IMR-90 (cell line): ENCODE measurements around the gene FIBCD1. TPM values are rescaled to one million over a fixed set of nuclear protein-coding genes. Genes with fewer than 3 reads are reported as not detected.

ENCODE experiments used
- ATAC-seq: fragments of 200-7000 bp; cut with Tn5 transposase; 2 replicates; pipeline ENCODE4 v1.9.1; 2020; ENCODE audit warnings: low read depth, mild to moderate bottlenecking, moderate library complexity
- BruUV-seq: library from RNA; stranded (reverse); fragments of 400-500 nt; replicated peaks from 2 replicates; lab custom pipeline; 2021; lab: Mats Ljungman, UMichigan
- CTCF ChIA-PET: fragments of 300-600 bp; formaldehyde crosslinking; extraction: SDS; loops from one replicate; lab custom pipeline; 2021; ENCODE audit warnings: antibody characterized with exemption; lab: Yijun Ruan, JAX
- POLR2A ChIA-PET: fragments of 300-600 bp; sonication (Branson Sonifier 250); formaldehyde crosslinking; loops from one replicate; lab custom pipeline; 2022; ENCODE audit warnings: antibody characterized with exemption; ENCODE audit not compliant: unreplicated experiment; lab: Charles Lee
- DNase-seq: peaks from one replicate; pipeline ENCODE4 v3.0.0; 2013
- H2AFZ ChIP-seq: replicated peaks from 2 replicates; pipeline ENCODE3; 2013; ENCODE audit warnings: low read length, mild to moderate bottlenecking; ENCODE audit not compliant: poor library complexity
- H2AK5ac ChIP-seq: 2 replicates; pipeline ENCODE4 v1.6.1; 2013; ENCODE audit warnings: low read depth, low read length, inconsistent platforms
- H2AK9ac ChIP-seq: replicated peaks from 2 replicates; pipeline ENCODE3; 2013; ENCODE audit warnings: mild to moderate bottlenecking, low read depth, low read length, moderate library complexity; ENCODE audit not compliant: poor library complexity
- H2BK120ac ChIP-seq: 2 replicates; pipeline ENCODE4 v1.6.1; 2013; ENCODE audit warnings: low read depth, low read length, inconsistent platforms
- H2BK15ac ChIP-seq: 3 replicates; pipeline ENCODE4 v1.6.1; 2013; ENCODE audit warnings: low read depth, low read length, inconsistent platforms
- H2BK20ac ChIP-seq: 2 replicates; pipeline ENCODE4 v1.6.1; 2013; ENCODE audit warnings: low read depth, mild to moderate bottlenecking, inconsistent platforms, low read length, moderate library complexity
- H2BK5ac ChIP-seq: 2 replicates; pipeline ENCODE4 v1.6.1; 2013; ENCODE audit warnings: mild to moderate bottlenecking, low read depth, low read length, inconsistent platforms; ENCODE audit not compliant: poor library complexity, severe bottlenecking
- H3K14ac ChIP-seq: replicated peaks from 2 replicates; pipeline ENCODE4 v1.6.1; 2013; ENCODE audit warnings: low read depth, low read length, inconsistent platforms
- H3K18ac ChIP-seq: 2 replicates; pipeline ENCODE4 v1.6.1; 2013; ENCODE audit warnings: low read depth, low read length, control low read depth
- H3K23ac ChIP-seq: 2 replicates; pipeline ENCODE4 v1.6.1; 2013; ENCODE audit warnings: low read depth, low read length, inconsistent platforms
- H3K27ac ChIP-seq: 2 replicates; pipeline ENCODE4 v1.5.1; 2013; ENCODE audit warnings: mild to moderate bottlenecking, control low read depth, low read length; ENCODE audit not compliant: insufficient read depth
- H3K27me3 ChIP-seq: 2 replicates; pipeline ENCODE4 v1.6.1; 2013; ENCODE audit warnings: low read length; ENCODE audit not compliant: control insufficient read depth, insufficient read depth
- H3K36me3 ChIP-seq: 2 replicates; pipeline ENCODE4 v1.6.1; 2013; ENCODE audit warnings: low read length, mixed read lengths; ENCODE audit not compliant: control insufficient read depth, insufficient read depth
- H3K4ac ChIP-seq: 2 replicates; pipeline ENCODE4 v1.6.1; 2013; ENCODE audit warnings: low read depth, low read length, inconsistent platforms
- H3K4me1 ChIP-seq: 2 replicates; pipeline ENCODE4 v1.6.1; 2013; ENCODE audit warnings: low read length, mixed read lengths; ENCODE audit not compliant: control insufficient read depth, insufficient read depth
- H3K4me2 ChIP-seq: 2 replicates; pipeline ENCODE4 v1.6.1; 2013; ENCODE audit warnings: low read depth, mild to moderate bottlenecking, control low read depth, low read length, moderate library complexity
- H3K4me3 ChIP-seq: 2 replicates; pipeline ENCODE4 v1.5.1; 2013; ENCODE audit warnings: low read depth, mild to moderate bottlenecking, control low read depth, low read length, moderate library complexity; ENCODE audit not compliant: insufficient read depth
- H3K56ac ChIP-seq: 2 replicates; pipeline ENCODE4 v1.6.1; 2013; ENCODE audit warnings: low read length, inconsistent platforms; ENCODE audit not compliant: insufficient read depth; ENCODE audit errors: extremely low read depth
- H3K79me1 ChIP-seq, 2 experiments: 2 replicates each; pipeline ENCODE4 v1.6.1; 2013; ENCODE audit warnings: low read length in 2 of 2, inconsistent platforms in 1 of 2, low read depth in 1 of 2
- H3K9ac ChIP-seq: 2 replicates; pipeline ENCODE4 v1.6.1; 2013; ENCODE audit warnings: low read depth, low read length, control low read depth
- H3K9me1 ChIP-seq: 2 replicates; pipeline ENCODE4 v1.6.1; 2013; ENCODE audit warnings: low read length, inconsistent platforms; ENCODE audit not compliant: insufficient read depth
- H3K9me3 ChIP-seq: 2 replicates; pipeline ENCODE4 v1.6.1; 2013; ENCODE audit warnings: low read length; ENCODE audit not compliant: control insufficient read depth, insufficient read depth
- H4K20me1 ChIP-seq: 2 replicates; pipeline ENCODE4 v1.6.1; 2013; ENCODE audit warnings: low read length, inconsistent platforms; ENCODE audit not compliant: insufficient read depth
- H4K5ac ChIP-seq: 2 replicates; pipeline ENCODE4 v1.6.1; 2013; ENCODE audit warnings: mild to moderate bottlenecking, low read depth, low read length, control low read depth
- H4K8ac ChIP-seq, 2 experiments: 2 replicates each; pipeline ENCODE4 v1.6.1; 2013; ENCODE audit warnings: low read depth in 2 of 2, low read length in 2 of 2, control low read depth in 1 of 2, inconsistent platforms in 1 of 2
- H4K91ac ChIP-seq: 2 replicates; pipeline ENCODE4 v1.6.1; 2013; ENCODE audit warnings: low read depth, low read length, inconsistent platforms; ENCODE audit not compliant: insufficient read depth
- BHLHE40 ChIP-seq: fragments of 150-350 bp; IDR thresholded peaks from 2 replicates; pipeline ENCODE4 v1.6.1; 2016; ENCODE audit warnings: mild to moderate bottlenecking, low read depth, low read length
- CEBPB ChIP-seq: IDR thresholded peaks from 2 replicates; pipeline ENCODE4 v1.6.1; 2012; ENCODE audit warnings: low read depth, low read length, improper control_type of control experiment
- CHD1 ChIP-seq: IDR thresholded peaks from 2 replicates; pipeline ENCODE4 v1.6.1; 2012; ENCODE audit warnings: low read depth, low read length, improper control_type of control experiment
- MAZ ChIP-seq: IDR thresholded peaks from 2 replicates; pipeline ENCODE4 v1.6.1; 2012; ENCODE audit warnings: low read depth, mild to moderate bottlenecking, low read length, improper control_type of control experiment, moderate library complexity, borderline replicate concordance
- MXI1 ChIP-seq: IDR thresholded peaks from 2 replicates; pipeline ENCODE4 v1.6.1; 2012; ENCODE audit warnings: low read depth, mild to moderate bottlenecking, low read length, moderate library complexity, borderline replicate concordance
- NFE2L2 ChIP-seq: fragments of 150-350 bp; IDR thresholded peaks from 2 replicates; pipeline ENCODE4 v1.6.1; 2016; ENCODE audit warnings: low read depth, mild to moderate bottlenecking, low read length
- RCOR1 ChIP-seq: IDR thresholded peaks from 2 replicates; pipeline ENCODE4 v1.6.1; 2012; ENCODE audit warnings: mild to moderate bottlenecking, low read length, improper control_type of control experiment; ENCODE audit not compliant: insufficient replicate concordance
- SMC3 ChIP-seq: fragments of 150-350 bp; IDR thresholded peaks from 2 replicates; pipeline ENCODE4 v1.6.1; 2016; ENCODE audit warnings: low read depth, mild to moderate bottlenecking, antibody characterized with exemption, low read length, moderate library complexity
- WGBS, 2 experiments: methylation state at CpG; one replicate each; pipeline versions ENCODE4 v1.1.5 to v1.1.7; 2013; ENCODE audit warnings: missing lambda C conversion rate in 2 of 2; ENCODE audit not compliant: insufficient read length in 1 of 2; ENCODE audit errors: extremely low coverage in 2 of 2; 5-methylcytosine and 5-hydroxymethylcytosine counted together
- dilution Hi-C: fragments of 300-500 bp; cut with HindIII; formaldehyde crosslinking; loops from one replicate; pipeline ENCODE4 v1.14.3; 2018; ENCODE audit warnings: low sequenced_read_pairs; ENCODE audit not compliant: unreplicated experiment
- in situ Hi-C: fragments of 300-500 bp; cut with MboI; formaldehyde crosslinking; loops from 3 replicates; pipeline ENCODE4 v1.14.3; 2019; ENCODE audit warnings: low sequenced_read_pairs, inconsistent platforms, mixed read lengths
- intact Hi-C: fragments of 100-400 bp; cut with micrococcal nuclease; formaldehyde crosslinking; loops from 2 replicates; pipeline ENCODE4 v1.10.0; 2022
- polyA plus RNA-seq, 3 experiments: library from polyadenylated mRNA; depleted of rRNA; stranded (reverse); fragments of >200 nt; gene quantifications; 2 replicates each; pipeline ENCODE4 v1.2.3, GENCODE V29; 2012; ENCODE audit warnings: low replicate concordance in 1 of 3
- total RNA-seq: library from RNA; depleted of rRNA; stranded (reverse); fragments of >200 nt; gene quantifications from 2 replicates; pipeline ENCODE4 v1.2.3, GENCODE V29; 2012
- TF ChIP-seq, protein P1 (sequence below): fragments of 150-350 bp; IDR thresholded peaks from 2 replicates; pipeline ENCODE4 v1.6.1; 2017; ENCODE audit warnings: mild to moderate bottlenecking, antibody characterized with exemption, low read length, low read depth
- TF ChIP-seq, protein P2 (sequence below): fragments of 150-350 bp; IDR thresholded peaks from 2 replicates; pipeline ENCODE4 v1.6.1; 2016; ENCODE audit warnings: low read depth, mild to moderate bottlenecking, low read length, moderate library complexity, borderline replicate concordance

FIBCD1 gene
- total and polyA plus RNA-seq, 2 of the 4 experiments (the other 2 are of a cell fraction) = 1.1 to 10.1 TPM

- peaks cover 79% of the 10 kb centered on the region for H3K36me3 ChIP-seq
- no peak overlapping the region for H2BK5ac ChIP-seq
- H3K4me3 ChIP-seq = no peak overlapping the region
- intact Hi-C loops (no loop called here), dilution Hi-C loops (no loop called here), in situ Hi-C loops (no loop called here)
- peaks cover 2% of the 10 kb centered on the region; the same call in 1 of the 2 replicates for H3K4me1 ChIP-seq
- no peak overlapping the region for H4K5ac ChIP-seq
- no peak overlapping the region for H2AK5ac ChIP-seq
- no peak overlapping the region for H3K4me2 ChIP-seq
- no peak overlapping the region for H2AFZ ChIP-seq
- ChIA-PET CTCF (no interaction called here), POLR2A (no interaction called here)
- no peak overlapping the region for H2BK120ac ChIP-seq
- H3K56ac ChIP-seq = no peak overlapping the region
- no peak overlapping the region for H3K23ac ChIP-seq
- 89% methylated on average over 4 of the region's 8 CpGs; no CpG with 5 or more reads in 1 of the 2 experiments for WGBS, 2 experiments
- H3K9ac ChIP-seq = no peak overlapping the region
- H4K20me1 ChIP-seq = peaks cover 35% of the 10 kb centered on the region
- TF ChIP-seq CEBPB (no peak), RCOR1 (no peak), MXI1 (no peak), SMC3 (no peak), NFE2L2 (no peak), CHD1 (no peak), BHLHE40 (no peak), MAZ (no peak)
- TF ChIP-seq, protein P1, sequence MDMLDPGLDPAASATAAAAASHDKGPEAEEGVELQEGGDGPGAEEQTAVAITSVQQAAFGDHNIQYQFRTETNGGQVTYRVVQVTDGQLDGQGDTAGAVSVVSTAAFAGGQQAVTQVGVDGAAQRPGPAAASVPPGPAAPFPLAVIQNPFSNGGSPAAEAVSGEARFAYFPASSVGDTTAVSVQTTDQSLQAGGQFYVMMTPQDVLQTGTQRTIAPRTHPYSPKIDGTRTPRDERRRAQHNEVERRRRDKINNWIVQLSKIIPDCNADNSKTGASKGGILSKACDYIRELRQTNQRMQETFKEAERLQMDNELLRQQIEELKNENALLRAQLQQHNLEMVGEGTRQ = no peak
- TF ChIP-seq, protein P2, sequence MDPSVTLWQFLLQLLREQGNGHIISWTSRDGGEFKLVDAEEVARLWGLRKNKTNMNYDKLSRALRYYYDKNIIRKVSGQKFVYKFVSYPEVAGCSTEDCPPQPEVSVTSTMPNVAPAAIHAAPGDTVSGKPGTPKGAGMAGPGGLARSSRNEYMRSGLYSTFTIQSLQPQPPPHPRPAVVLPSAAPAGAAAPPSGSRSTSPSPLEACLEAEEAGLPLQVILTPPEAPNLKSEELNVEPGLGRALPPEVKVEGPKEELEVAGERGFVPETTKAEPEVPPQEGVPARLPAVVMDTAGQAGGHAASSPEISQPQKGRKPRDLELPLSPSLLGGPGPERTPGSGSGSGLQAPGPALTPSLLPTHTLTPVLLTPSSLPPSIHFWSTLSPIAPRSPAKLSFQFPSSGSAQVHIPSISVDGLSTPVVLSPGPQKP = no peak
- H3K14ac ChIP-seq = no peak overlapping the region
- no peaks in the 10 kb centered on the region for H3K27me3 ChIP-seq
- H4K8ac ChIP-seq = no peak overlapping the region
- BruUV-seq = no TSS peak
- H2BK20ac ChIP-seq = no peak overlapping the region
- H3K4ac ChIP-seq = no peak overlapping the region
- no peak overlapping the region for H2BK15ac ChIP-seq
- H3K79me1 ChIP-seq = peaks cover 51 to 71% of the 10 kb centered on the region in 2 experiments
- H3K27ac ChIP-seq = no peak overlapping the region
- H2AK9ac ChIP-seq = no peak overlapping the region
- H3K9me1 ChIP-seq = no peaks in the 10 kb centered on the region
- no peak for DNase-seq
- no peak for ATAC-seq
- no peaks in the 10 kb centered on the region for H3K9me3 ChIP-seq
- no peak overlapping the region for H4K91ac ChIP-seq
- H3K18ac ChIP-seq = no peak overlapping the region
Measured at GRCh38 chr9:130873966-130874365, 65.1 kb downstream of the FIBCD1 start.
